GM19397 (cell line): ENCODE results near the gene B3GALT4.

Source experiments
- ATAC-seq: cut with Tn5 transposase; IDR thresholded peaks from one replicate; pipeline ENCODE4 v1.9.1; 2021; ENCODE audit warnings: mild to moderate bottlenecking, moderate library complexity; ENCODE audit not compliant: unreplicated experiment

The B3GALT4 gene

GRCh38 chr6:33290459-33290858, 13.5 kb downstream of the B3GALT4 start:
- no peak for ATAC-seq

- ATAC-seq = no peak
These were observed 16.2 kb downstream of the B3GALT4 start for GRCh38 chr6:33292996-33293682.

GRCh38 chr6:33294086-33294823, 17.3 kb downstream of the B3GALT4 start:
- ATAC-seq = no peak

- no peak for ATAC-seq
These were observed 18.9 kb downstream of the B3GALT4 start for GRCh38 chr6:33295621-33296369.

- ATAC-seq = no peak
These were observed 20.0 kb downstream of the B3GALT4 start for GRCh38 chr6:33296797-33297405.

- ATAC-seq = no peak
These were observed 20.6 kb downstream of the B3GALT4 start for GRCh38 chr6:33297406-33297955.

GRCh38 chr6:33297956-33298772, 21.2 kb downstream of the B3GALT4 start:
- no peak for ATAC-seq

GRCh38 chr6:33298773-33299236, 21.9 kb downstream of the B3GALT4 start, which contains the start of gene RGL2:
RGL2 (minus strand) TSS chr6:33298942; CDS start chr6:33298610, 332 bp downstream.
- peak; percentile 36 for ATAC-seq

- peak; percentile 67 for ATAC-seq
These were observed 22.5 kb downstream of the B3GALT4 start for GRCh38 chr6:33299237-33299944.

GRCh38 chr6:33301877-33302276, 25.0 kb downstream of the B3GALT4 start:
- ATAC-seq = no peak

- no peak for ATAC-seq
These were observed 27.3 kb downstream of the B3GALT4 start for GRCh38 chr6:33304216-33304615.

GRCh38 chr6:33305052-33305451, 28.1 kb downstream of the B3GALT4 start:
- ATAC-seq = no peak

- ATAC-seq = no peak
These were observed 29.4 kb downstream of the B3GALT4 start for GRCh38 chr6:33306356-33306755.

- no peak for ATAC-seq
These were observed 35.6 kb downstream of the B3GALT4 start for GRCh38 chr6:33312361-33313104.

- peak; percentile 11 for ATAC-seq
These were observed 36.3 kb downstream of the B3GALT4 start for GRCh38 chr6:33313105-33313708.

GRCh38 chr6:33313709-33314514, 37.0 kb downstream of the B3GALT4 start, which contains the start of gene TAPBP:
TAPBP (minus strand) TSS chr6:33314078; CDS start chr6:33314041, 37 bp downstream.
- peak; percentile 35 for ATAC-seq

GRCh38 chr6:33314515-33314942, 37.6 kb downstream of the B3GALT4 start:
- no peak for ATAC-seq
